Left kidney (tissue), 2 donors: ENCODE results near the gene PDS5B. TPM values are rescaled to one million over a fixed set of nuclear protein-coding genes. Genes with fewer than 3 reads are reported as not detected.
"Not testable (repeated sequence)": the region's sequence is repeated elsewhere in the genome, so short reads cannot be mapped to it uniquely, and the experiment has no call there.

ENCODE experiments used
- DNase-seq: peaks from one replicate; pipeline ENCODE4 v3.0.0-alpha.2; 2013
- polyA plus RNA-seq: library from polyadenylated mRNA; unstranded; fragments of 120-200 nt; gene quantifications from one replicate; pipeline ENCODE4 v1.2.1, GENCODE V29; 2013; ENCODE audit not compliant: insufficient read length

PDS5B gene
- polyA plus RNA-seq, 1 donor, result 77.8 TPM

GRCh38 chr13:32790731-32791130 lies 204.5 kb downstream of the PDS5B start:
- no peak for DNase-seq

GRCh38 chr13:32791545-32792172 lies 205.4 kb downstream of the PDS5B start:
- no peak for DNase-seq

GRCh38 chr13:32796754-32797153 lies 210.5 kb downstream of the PDS5B start:
- no peak for DNase-seq

GRCh38 chr13:32802159-32802558 lies 215.9 kb downstream of the PDS5B start:
- DNase-seq, result no peak

GRCh38 chr13:32804673-32805230 lies 218.5 kb downstream of the PDS5B start:
- no peak for DNase-seq

GRCh38 chr13:32811297-32811800 lies 225.1 kb downstream of the PDS5B start:
- DNase-seq, result peak; percentile 43

GRCh38 chr13:32821149-32821688 lies 235.0 kb downstream of the PDS5B start:
- no peak for DNase-seq

- DNase-seq, result no peak
Observed at GRCh38 chr13:32822771-32823170, 236.5 kb downstream of the PDS5B start.

- DNase-seq, result no peak
Observed at GRCh38 chr13:32823597-32823996, 237.3 kb downstream of the PDS5B start.

GRCh38 chr13:32824061-32824460 lies 237.8 kb downstream of the PDS5B start:
- no peak for DNase-seq

- no peak for DNase-seq
Observed at GRCh38 chr13:32824675-32825074, 238.4 kb downstream of the PDS5B start.

- no peak for DNase-seq
Observed at GRCh38 chr13:32825481-32825880, 239.2 kb downstream of the PDS5B start.

GRCh38 chr13:32826372-32826771 lies 240.1 kb downstream of the PDS5B start:
- DNase-seq, result not testable (repeated sequence)

Other genes starting within 250 kb of the PDS5B start
- gene N4BP2L1, start 158.3 kb upstream of the PDS5B start, polyA plus RNA-seq, result 29.9 TPM
- 274 TPM for gene N4BP2L2, start 47.7 kb upstream of the PDS5B start, polyA plus RNA-seq